ENCODE measurements around the gene GADD45A.

DNA sequence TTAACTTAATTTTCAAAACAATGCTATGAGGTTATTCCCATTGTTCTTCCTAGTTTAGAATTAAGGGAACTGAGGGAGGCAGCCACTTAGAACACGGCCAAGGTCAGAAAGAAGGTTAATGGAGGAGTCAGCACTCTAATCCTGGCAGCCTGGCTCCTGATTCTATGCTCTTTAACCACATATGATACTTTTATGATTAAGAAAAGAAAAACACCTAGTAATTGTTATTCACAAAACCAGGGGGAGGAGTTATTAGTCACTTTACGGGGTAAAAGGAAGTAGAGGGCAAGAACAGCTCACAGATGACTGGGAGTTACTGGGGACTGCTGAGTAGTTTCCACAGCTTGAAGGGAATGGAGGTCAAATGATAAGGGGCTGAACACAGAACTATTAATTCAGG lies 38.6 kb downstream of the GADD45A start:
- TF ChIP-seq, protein P1, sequence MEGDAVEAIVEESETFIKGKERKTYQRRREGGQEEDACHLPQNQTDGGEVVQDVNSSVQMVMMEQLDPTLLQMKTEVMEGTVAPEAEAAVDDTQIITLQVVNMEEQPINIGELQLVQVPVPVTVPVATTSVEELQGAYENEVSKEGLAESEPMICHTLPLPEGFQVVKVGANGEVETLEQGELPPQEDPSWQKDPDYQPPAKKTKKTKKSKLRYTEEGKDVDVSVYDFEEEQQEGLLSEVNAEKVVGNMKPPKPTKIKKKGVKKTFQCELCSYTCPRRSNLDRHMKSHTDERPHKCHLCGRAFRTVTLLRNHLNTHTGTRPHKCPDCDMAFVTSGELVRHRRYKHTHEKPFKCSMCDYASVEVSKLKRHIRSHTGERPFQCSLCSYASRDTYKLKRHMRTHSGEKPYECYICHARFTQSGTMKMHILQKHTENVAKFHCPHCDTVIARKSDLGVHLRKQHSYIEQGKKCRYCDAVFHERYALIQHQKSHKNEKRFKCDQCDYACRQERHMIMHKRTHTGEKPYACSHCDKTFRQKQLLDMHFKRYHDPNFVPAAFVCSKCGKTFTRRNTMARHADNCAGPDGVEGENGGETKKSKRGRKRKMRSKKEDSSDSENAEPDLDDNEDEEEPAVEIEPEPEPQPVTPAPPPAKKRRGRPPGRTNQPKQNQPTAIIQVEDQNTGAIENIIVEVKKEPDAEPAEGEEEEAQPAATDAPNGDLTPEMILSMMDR (IDR thresholded peaks at IDR 0.05; ENCODE audit: insufficient read depth, low read length, poor library complexity, severe bottlenecking), result no peak
- TF ChIP-seq EZH2phosphoT487 (conservative IDR thresholded peaks at IDR 0.05; ENCODE audit: low read length), result no peak

Data from SU-DHL-6 (cell line).